ENCODE results near the gene GOLM1.

GRCh38 chr9:86078731-86079130, 20.6 kb downstream of the GOLM1 start:
- no peak for TF ChIP-seq CTCF (conservative IDR thresholded peaks at IDR 0.05 in 1 of 2, IDR thresholded peaks at IDR 0.05 in 1 of 2; ENCODE audit: extremely low read depth in 1 of 2, insufficient read depth in 1 of 2, low read depth in 1 of 2, low read length in 2 of 2)
- no peak for TF ChIP-seq EZH2 (IDR thresholded peaks at IDR 0.05; ENCODE audit: borderline replicate concordance, low read length)

Data from mammary epithelial cell (primary cell).